Kidney (tissue), 14 donors: Measurements from ENCODE around the gene ZDHHC1. TPM values are rescaled to one million over a fixed set of nuclear protein-coding genes. Genes with fewer than 3 reads are reported as not detected.
A peak's percentile ranks its signal among the peaks of the same experiment; 100 is the strongest.

Experiments used
- DNase-seq, 5 donors: peaks; one replicate each; pipeline ENCODE4 v3.0.0-alpha.2; 2013 to 2020
- FAIRE-seq: peaks from 2 replicates; lab custom pipeline; 2012; peaks lifted over from hg19 to GRCh38; lab: Jason Lieb, UNC
- H3K27ac ChIP-seq, 2 donors: one replicate each; pipeline ENCODE4 v1.7.0; 2013; ENCODE audit warnings: low read depth in 2 of 2, low read length in 2 of 2, inconsistent platforms in 1 of 2
- H3K27me3 ChIP-seq: one replicate; pipeline ENCODE4 v1.7.1; 2013; ENCODE audit warnings: low read length, inconsistent platforms; ENCODE audit not compliant: control insufficient read depth, insufficient read depth
- H3K36me3 ChIP-seq, 3 donors: one replicate each; pipeline versions ENCODE4 v1.7.0 to v1.7.1; 2013; ENCODE audit warnings: low read length in 3 of 3, control low read depth in 1 of 3, inconsistent platforms in 1 of 3; ENCODE audit not compliant: insufficient read depth in 3 of 3, control insufficient read depth in 2 of 3
- H3K4me1 ChIP-seq, 3 donors: one replicate each; pipeline versions ENCODE4 v1.7.0 to v1.7.1; 2013; ENCODE audit warnings: low read length in 3 of 3, inconsistent platforms in 1 of 3, low read depth in 1 of 3; ENCODE audit not compliant: control insufficient read depth in 2 of 3, insufficient read depth in 2 of 3
- H3K4me3 ChIP-seq, 3 donors: one replicate each; pipeline versions ENCODE4 v1.7.0 to v1.8.1; 2013; ENCODE audit warnings: low read length in 3 of 3, control low read depth in 1 of 3, inconsistent platforms in 1 of 3
- H3K9ac ChIP-seq, 3 donors: one replicate each; pipeline versions ENCODE4 v1.7.0 to v1.7.1; 2013; ENCODE audit warnings: low read length in 3 of 3, control low read depth in 1 of 3, inconsistent platforms in 1 of 3
- H3K9me3 ChIP-seq, 3 donors: one replicate each; pipeline versions ENCODE4 v1.7.0 to v1.7.1; 2013; ENCODE audit warnings: low read length in 3 of 3, control low read depth in 1 of 3, inconsistent platforms in 1 of 3; ENCODE audit not compliant: control insufficient read depth in 2 of 3, insufficient read depth in 1 of 3
- intact Hi-C: fragments of 100-400 bp; cut with DNase I; formaldehyde crosslinking; loops from one replicate; pipeline ENCODE4 v1.11.1; 2022
- polyA plus RNA-seq: library from polyadenylated mRNA; stranded (reverse); fragments of 350-450 nt; fragmentation: Illumina TruSeq; extraction: RNeasy Lipid Tissue Mini Kit (QIAGEN cat#74804); gene quantifications from one replicate; pipeline ENCODE4 v1.2.3, GENCODE V29; 2014; ENCODE audit warnings: low read depth, low replicate concordance; ENCODE audit not compliant: insufficient read depth
- total RNA-seq: library from RNA; stranded (reverse); fragmentation: NEBNext Ultra II Directional; extraction: Animal tissue kit (Norgen Biotek cat#: 25700); gene quantifications from one replicate; pipeline ENCODE4 v1.2.1, GENCODE V29; 2021
- TF ChIP-seq, protein P1 (sequence below): IDR thresholded peaks from 3 replicates; pipeline ENCODE4 v1.5.1; 2012; ENCODE audit warnings: mild to moderate bottlenecking, moderate library complexity, borderline replicate concordance; ENCODE audit not compliant: insufficient read depth; ENCODE audit errors: extremely low read depth
- donor health status: control.
- donor health status: control.
- donor health status: control.
- donor health status: control.
- donor health status: control.
- donor health status: DM: yes; HTN: yes; CAD: no.
- donor health status: Normal renal cell carcinoma (clear cell type).

Gene ZDHHC1
- total and polyA plus RNA-seq, 2 donors from 2014 or later = 14.6 to 23.6 TPM

DNA sequence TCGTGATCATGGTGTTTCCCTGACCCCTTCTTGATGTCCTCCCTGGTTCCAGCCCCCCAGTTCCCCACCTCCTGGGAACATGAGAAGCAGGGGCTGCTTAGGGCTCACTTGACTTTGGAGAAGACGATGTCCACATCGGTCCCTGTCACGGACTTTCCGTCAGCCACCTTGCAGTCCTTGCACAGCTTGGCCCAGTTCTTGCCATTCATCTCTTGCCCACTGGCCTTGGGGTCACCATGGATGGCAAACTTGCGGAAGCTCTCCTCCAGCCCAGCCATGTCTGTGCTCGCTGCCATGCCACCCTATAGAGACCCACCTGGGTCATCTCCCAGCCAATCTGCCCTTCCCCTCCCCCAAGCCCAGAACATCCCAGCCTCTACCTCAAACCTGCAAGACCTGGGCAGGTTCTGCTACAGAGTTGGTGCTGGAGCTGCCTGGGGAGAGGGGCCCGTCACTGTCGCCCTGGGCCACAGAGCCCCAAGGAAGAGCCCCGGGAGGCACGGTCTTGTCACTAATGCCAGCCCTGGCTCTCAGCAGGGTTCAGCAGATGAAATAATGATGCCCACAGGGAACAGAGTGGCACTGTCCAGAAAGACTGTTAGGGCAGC lies 25.4 kb downstream of the ZDHHC1 start:
- TF ChIP-seq, protein P1, sequence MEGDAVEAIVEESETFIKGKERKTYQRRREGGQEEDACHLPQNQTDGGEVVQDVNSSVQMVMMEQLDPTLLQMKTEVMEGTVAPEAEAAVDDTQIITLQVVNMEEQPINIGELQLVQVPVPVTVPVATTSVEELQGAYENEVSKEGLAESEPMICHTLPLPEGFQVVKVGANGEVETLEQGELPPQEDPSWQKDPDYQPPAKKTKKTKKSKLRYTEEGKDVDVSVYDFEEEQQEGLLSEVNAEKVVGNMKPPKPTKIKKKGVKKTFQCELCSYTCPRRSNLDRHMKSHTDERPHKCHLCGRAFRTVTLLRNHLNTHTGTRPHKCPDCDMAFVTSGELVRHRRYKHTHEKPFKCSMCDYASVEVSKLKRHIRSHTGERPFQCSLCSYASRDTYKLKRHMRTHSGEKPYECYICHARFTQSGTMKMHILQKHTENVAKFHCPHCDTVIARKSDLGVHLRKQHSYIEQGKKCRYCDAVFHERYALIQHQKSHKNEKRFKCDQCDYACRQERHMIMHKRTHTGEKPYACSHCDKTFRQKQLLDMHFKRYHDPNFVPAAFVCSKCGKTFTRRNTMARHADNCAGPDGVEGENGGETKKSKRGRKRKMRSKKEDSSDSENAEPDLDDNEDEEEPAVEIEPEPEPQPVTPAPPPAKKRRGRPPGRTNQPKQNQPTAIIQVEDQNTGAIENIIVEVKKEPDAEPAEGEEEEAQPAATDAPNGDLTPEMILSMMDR = no peak
- H3K27ac ChIP-seq = no peak overlapping the region
- FAIRE-seq (no peak), DNase-seq (no peak)
- H3K4me3 ChIP-seq = no peak overlapping the region
- no peaks in the 10 kb centered on the region for H3K36me3 ChIP-seq
- H3K9me3 ChIP-seq = no peaks in the 10 kb centered on the region
- intact Hi-C loops = no loop called here
- no peak overlapping the region for H3K9ac ChIP-seq
- peaks cover 0 to 18% (median 0%) of the 10 kb centered on the region in 3 donors for H3K4me1 ChIP-seq
- no peaks in the 10 kb centered on the region for H3K27me3 ChIP-seq

DNA sequence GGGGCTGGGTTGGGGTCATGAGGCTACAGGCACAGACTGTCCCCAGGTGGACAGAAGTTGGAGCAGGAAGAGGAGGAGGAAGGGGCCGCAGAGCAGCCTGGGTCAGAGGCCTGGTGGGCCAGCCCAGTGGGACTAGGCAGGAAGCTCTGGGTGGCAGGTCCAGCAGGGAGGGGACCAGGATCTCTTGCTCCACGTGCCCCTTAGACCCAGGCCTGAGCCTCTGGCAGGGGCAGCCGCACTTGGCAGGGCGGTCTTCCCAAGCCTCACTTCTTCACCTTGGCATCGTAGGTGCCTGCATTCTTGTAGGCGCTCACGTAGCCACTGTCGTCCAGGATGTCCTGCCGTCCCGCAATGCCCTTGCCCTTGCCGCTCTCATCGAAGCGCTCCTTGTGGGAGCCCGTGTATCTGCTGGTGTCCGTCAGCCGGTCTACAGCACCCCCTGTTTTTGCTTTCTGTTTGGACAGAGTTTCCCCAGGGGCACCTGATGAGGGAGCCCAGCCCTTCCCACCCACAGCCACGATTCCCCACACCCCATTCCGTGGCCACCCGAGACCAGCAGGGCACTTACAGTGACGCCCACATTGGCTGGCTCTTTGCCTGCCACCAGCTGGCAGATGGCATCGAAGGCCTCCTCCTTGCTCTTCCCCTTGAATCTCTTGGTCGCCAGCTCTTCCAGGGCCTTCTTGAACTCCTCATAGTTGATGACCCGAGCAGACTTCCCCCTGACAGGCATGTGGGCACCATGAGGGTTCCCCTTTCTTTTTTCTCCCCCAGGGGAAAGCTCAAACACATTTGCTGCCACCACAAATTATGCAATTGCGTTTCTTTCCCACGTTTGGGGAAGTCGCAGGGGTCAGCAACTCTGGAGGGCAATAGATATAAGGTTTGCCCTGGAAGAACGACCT lies 26.1 kb downstream of the ZDHHC1 start:
- FAIRE-seq (no peak), DNase-seq (no peak)
- peaks cover 0 to 16% (median 0%) of the 10 kb centered on the region in 3 donors for H3K4me1 ChIP-seq
- H3K27ac ChIP-seq = no peak overlapping the region
- H3K9me3 ChIP-seq = no peaks in the 10 kb centered on the region
- intact Hi-C loops = no loop called here
- no peaks in the 10 kb centered on the region for H3K36me3 ChIP-seq
- no peak overlapping the region for H3K4me3 ChIP-seq
- no peaks in the 10 kb centered on the region for H3K27me3 ChIP-seq
- H3K9ac ChIP-seq = no peak overlapping the region
- TF ChIP-seq, protein P1 = no peak

DNA sequence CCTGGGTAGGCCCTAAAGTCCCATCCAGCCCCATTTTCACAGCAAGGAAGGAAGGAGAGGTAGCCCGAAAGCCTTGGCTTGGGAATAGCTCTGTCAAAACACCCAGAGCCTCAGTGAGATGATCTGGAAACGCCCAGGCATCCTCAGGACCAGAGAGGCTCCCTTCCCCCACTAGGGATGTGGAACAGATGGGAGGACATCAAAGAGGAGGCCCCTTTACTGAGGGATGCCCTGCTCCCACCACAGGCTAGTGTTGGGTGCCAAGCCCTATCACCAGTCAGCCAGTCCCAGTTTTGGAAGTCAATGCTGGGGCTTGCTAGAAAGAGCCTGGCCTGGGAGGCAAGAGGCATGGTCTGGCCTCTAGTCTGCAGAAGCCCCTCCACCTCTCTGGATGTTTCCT lies 27.7 kb downstream of the ZDHHC1 start:
- no peak overlapping the region for H3K4me3 ChIP-seq
- FAIRE-seq (no peak), DNase-seq (peak in 1 of 5 donors; percentile 21)
- H3K27me3 ChIP-seq = no peaks in the 10 kb centered on the region
- H3K4me1 ChIP-seq = peaks cover 0 to 11% (median 0%) of the 10 kb centered on the region in 3 donors
- no peak overlapping the region for H3K9ac ChIP-seq
- no peaks in the 10 kb centered on the region for H3K36me3 ChIP-seq
- intact Hi-C loops = no loop called here
- H3K9me3 ChIP-seq = no peaks in the 10 kb centered on the region
- TF ChIP-seq, protein P1 = no peak
- no peak overlapping the region for H3K27ac ChIP-seq
